Measurements from ENCODE around the gene MYRIP.
"Not testable (repeated sequence)": the region's sequence is repeated elsewhere in the genome, so short reads cannot be mapped to it uniquely, and the experiment has no call there.

GRCh38 chr3:39766909-39767308 lies 42.5 kb upstream of the MYRIP start:
- not testable (repeated sequence) for TF ChIP-seq REST (IDR thresholded peaks at IDR 0.05; ENCODE audit: unreplicated experiment); CTCF (conservative IDR thresholded peaks at IDR 0.05; ENCODE audit: low read depth in 2 of 2); POLR2AphosphoS5 (IDR thresholded peaks at IDR 0.05; ENCODE audit: low read depth); NANOG (IDR thresholded peaks at IDR 0.05; ENCODE audit: borderline replicate concordance)
